Measurements from ENCODE around the gene TMEM52B.

GRCh38 chr12:10190558-10191388 lies 11.9 kb downstream of the TMEM52B start:
- TF ChIP-seq CTCF (IDR thresholded peaks at IDR 0.05): peak; percentile 50 to 81 (median 68)
- TF ChIP-seq POLR2A (IDR thresholded peaks at IDR 0.05): no peak
